Measurements from ENCODE around the gene ZNF398.
"Not testable (repeated sequence)": the region's sequence is repeated elsewhere in the genome, so short reads cannot be mapped to it uniquely, and the experiment has no call there.

ZNF398 gene, protein sequence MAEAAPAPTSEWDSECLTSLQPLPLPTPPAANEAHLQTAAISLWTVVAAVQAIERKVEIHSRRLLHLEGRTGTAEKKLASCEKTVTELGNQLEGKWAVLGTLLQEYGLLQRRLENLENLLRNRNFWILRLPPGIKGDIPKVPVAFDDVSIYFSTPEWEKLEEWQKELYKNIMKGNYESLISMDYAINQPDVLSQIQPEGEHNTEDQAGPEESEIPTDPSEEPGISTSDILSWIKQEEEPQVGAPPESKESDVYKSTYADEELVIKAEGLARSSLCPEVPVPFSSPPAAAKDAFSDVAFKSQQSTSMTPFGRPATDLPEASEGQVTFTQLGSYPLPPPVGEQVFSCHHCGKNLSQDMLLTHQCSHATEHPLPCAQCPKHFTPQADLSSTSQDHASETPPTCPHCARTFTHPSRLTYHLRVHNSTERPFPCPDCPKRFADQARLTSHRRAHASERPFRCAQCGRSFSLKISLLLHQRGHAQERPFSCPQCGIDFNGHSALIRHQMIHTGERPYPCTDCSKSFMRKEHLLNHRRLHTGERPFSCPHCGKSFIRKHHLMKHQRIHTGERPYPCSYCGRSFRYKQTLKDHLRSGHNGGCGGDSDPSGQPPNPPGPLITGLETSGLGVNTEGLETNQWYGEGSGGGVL

DNA sequence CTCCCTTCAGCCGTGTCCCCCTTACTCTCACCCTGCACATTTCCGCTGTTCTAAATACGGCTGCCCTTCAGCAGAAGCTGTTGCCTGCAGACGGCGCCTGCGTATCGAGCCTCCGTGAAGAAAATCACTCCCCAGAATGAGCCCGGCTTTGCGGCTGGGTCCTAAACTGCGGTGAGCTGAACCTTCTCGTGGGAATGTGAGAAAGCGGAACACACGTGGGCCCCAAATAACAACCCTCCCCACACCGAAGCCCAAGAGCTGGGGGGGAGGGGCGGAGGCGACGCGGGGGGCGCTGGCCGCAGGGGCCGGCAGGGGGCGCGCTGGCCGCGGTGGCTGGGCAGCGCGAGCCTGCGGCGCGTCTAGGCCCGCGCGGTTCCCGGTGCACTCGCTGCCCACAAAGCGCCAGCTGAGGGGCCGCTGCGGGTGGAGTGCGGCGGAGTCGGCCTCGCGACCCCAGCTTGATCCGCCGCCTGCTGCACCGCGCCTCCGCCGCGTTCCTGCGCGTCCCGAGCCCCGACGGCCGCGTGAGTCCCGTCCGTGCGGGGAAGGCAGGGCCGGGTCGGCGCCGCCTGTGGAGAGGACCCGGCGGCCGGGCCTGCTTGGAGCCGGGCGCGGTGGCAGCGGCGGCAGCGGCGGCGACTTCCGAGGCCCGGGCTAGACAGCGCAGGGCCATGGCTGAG lies at the start of gene ZNF398:
ZNF398 (plus strand) TSS at position 382 of the 680 bp plus-strand sequence; CDS start at position 672, 290 bp downstream.
- peak; percentile 61 to 74 (median 68) for DNase-seq

GRCh38 chr7:149099058-149099457 lies 48.2 kb upstream of the ZNF398 start:
- no peak for DNase-seq

DNA sequence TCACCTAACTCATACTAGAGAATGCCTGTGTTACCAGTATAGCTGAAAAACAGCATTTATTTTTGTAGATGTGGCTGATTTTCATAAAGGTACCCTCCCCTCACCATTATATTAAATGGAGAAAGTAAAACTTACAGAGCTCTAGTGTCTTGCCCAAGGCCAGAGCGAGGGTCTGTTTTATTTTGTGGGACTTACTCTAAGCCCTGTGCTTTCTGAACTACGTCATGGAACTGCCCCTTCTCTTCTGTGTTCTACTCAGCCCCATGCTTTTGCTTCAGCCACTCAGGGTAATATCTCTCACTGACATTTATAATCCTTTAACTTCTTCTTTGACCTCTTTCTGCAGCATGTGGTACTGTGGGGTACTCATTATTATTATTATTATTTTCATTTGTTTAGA lies 46.4 kb upstream of the ZNF398 start:
- DNase-seq, result no peak

DNA sequence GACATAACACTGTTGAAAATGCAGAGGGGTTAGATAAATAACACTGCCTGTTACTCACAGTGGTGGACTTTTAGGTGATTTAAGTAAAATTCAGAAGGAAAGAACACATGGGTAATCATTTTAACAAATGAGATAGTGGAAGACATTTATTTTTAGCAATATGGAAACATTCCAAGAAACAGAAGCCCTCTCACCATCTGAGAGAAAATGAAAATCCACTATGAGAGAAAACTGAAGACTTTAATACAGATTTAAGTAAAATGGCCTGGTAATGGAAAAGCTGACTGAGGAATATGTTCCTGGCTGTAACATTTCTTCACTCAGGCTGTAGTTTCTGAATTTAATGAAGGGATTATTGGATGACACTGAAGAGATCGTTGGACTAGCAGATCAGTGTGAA lies 44.6 kb upstream of the ZNF398 start:
- DNase-seq, result no peak

DNA sequence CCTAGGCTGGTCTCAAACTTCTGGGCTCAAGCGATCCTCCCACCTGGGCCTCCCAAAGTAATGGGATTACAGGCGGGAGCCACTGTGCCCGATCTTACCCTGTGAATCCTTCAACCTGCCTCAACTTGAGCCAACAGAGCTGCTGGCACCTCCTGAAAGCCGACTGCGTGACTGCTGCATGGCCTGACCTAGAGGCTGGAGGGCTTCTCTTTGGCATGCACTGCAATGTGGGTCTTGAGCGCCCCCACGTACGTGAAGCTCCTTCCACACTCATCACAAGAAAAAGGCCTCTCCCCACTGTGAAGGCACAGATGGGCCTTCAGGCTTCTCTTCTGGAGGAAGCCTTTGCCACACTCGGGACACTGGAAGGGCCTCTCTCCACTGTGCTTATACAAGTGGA lies 43.8 kb upstream of the ZNF398 start:
- no peak for DNase-seq

GRCh38 chr7:149104214-149104613 lies 43.0 kb upstream of the ZNF398 start:
- no peak for DNase-seq

GRCh38 chr7:149104749-149105148 lies 42.5 kb upstream of the ZNF398 start:
- no peak for DNase-seq

DNA sequence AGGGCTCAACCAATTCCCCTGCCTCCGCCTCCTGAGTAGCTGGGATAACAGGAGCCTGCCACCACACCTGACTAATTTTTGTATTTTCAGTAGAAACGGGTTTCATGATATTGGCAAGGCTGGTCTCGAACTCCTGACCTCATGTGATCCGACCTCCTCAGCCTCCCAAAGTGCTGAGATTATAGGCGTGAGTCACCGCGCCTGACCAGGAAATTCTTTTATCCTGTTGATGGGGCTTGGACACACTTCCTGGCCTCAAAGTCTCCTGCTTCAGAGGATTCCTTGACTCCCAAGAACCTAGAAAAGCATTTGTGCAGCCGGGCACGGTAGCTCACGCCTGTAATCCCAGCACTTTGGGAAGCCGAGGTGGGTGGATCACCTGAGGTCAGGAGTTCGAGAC lies 37.3 kb upstream of the ZNF398 start:
- no peak for DNase-seq

DNA sequence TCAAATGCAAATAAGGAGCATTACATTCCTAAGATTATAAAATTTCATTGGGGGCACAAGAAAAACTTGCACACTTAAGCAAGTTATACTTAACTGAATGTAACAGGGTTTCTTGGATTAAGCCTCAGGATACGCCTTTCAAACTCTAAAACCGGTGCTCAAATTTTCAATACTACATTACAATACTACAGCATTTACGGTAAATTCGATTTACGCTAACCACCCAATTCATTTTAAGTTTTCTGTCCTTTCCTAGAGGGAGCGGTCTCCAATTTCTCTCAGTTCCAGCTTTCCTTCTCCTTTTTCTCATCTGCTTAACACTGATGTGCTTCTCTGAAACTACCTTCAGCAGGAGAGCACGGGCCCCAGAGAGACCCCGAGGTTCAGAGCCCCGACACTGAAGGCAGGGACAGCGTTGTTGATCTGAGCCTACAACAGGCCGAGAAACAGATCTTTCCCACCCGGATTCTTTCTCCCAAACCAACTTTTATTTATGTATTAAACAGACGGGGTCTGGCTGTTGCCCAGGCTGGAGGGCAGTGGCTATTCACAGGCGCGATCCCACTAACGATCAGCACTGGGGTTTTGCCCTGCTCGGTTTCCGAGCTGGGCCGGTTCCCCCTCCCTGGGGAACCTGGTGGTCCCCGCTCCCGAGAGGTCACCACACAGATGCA lies 21.9 kb upstream of the ZNF398 start:
- no peak for DNase-seq

- DNase-seq, result peak; percentile 86 to 93 (median 90)
These were observed 21.2 kb upstream of the ZNF398 start, which contains the start of gene ZNF425 for GRCh38 chr7:149125863-149126661. Gene ZNF425 (minus strand): TSS chr7:149126324. CDS start chr7:149126213, 111 bp downstream.

GRCh38 chr7:149126662-149127266 lies 20.5 kb upstream of the ZNF398 start:
- DNase-seq, result peak in 3 of 4 experiments; percentile 31 to 35 (median 32)

DNA sequence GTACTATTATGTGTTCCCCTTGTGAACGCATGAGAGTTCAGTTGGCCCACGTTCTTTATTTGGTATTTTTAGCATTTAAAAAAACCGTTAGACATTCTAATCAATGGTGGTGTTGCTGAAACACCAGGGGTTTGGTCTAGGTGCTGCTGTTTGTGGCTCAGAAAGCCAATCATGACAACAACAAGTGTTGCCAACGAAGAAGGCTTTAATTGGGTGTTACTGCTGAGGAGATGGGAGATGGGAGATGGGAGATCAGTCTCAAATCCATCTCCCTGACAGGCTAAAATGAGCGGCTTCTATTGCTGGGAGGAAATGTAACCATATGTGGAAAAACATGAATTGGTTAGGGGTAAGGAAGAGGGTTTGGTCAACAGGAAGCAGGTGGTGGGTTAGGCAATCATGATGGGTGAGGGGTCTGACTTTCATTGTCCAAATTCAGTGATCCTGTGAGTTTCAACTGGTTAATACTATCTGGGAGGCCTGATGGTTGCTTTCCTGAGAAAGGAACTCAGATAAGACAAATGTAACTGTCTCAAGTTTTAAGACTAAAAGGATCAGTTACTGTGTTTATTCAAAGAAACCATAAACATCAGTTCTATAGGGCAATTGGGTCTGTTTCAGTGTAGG lies 16.6 kb upstream of the ZNF398 start:
- no peak for DNase-seq

- DNase-seq, result no peak
These were observed 14.1 kb upstream of the ZNF398 start for GRCh38 chr7:149133028-149133710.

DNA sequence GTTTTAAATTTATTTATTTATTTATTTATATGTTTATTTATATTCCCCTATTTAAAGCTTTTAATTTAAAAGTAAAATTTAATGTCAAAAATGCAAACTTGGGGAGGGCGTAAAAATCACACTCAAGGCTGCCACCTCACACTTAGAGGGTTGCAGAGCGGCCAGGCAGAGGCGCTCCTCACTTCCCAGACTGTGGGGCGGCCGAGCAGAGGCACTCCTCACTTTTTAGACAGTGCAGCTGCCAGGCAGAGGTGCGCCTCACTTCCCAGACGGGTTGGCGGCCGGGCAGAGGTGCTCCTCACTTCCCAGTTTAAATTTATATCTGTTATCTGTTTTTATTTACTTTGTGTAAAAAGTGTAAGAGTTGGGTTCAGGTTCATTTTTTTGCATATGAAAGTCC lies 11.1 kb upstream of the ZNF398 start:
- no peak for DNase-seq

GRCh38 chr7:149140831-149141230 lies 6.4 kb upstream of the ZNF398 start:
- DNase-seq, result no peak

- DNase-seq, result no peak
These were observed 5.4 kb upstream of the ZNF398 start for GRCh38 chr7:149141893-149142292.

DNA sequence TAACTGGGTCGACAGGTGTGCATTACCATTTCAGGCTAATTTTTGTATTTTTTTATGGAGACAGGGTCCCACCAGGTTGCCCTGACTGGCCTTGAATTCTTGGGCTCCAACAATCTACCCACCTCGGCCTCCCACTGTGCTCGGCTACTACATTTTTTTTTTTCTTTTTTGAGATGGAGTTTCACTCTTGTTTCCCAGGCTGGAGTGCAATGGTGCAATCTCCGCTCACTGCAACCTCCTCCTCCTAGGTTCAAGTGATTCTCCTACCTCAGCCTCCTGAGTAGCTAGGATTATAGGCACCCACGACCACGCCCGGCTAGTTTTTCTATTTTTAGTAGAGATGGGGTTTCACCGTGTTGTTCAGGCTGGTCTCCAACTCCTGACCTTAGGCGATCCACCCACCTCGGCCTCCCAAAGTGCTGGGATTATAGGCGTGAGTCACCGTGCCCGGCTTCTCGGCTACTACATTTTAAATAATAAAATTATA lies 2.8 kb upstream of the ZNF398 start:
- not testable (repeated sequence) for DNase-seq

DNA sequence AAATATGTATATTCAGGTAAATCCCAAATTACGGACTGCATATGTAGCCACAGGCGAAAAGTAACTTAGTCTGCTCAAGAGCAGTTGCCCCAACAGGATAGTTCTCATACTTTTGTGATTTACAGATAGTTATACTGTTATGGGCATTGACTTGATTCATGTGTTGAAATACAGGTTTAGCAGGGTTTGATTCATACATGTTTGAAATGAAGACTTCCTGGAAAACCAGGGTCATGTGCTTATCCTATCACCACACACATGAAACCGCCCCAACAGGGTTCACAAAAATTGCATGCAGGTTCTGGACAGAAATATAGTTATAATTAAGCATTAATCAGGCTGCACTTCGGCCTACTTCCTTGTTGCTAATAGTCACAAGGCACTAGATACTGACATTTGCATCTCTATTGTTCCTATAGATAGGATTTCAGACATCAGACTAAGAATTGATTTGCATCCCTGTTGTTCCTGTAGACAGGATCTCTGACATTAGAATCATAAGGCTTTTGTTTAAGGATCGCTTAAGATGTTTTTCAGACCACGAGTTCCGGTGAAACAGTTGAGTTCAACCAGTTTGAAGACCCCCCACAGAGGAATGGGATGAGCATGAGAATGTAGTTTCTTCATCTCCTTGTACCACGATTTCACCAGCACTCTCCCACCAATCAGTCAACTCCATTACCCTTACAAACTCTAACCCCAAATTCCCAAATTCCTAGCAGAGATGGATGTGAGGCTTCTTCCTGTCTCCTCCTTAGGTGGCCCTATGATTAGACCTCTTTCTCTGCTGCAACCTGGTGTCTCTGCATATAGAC lies 2.0 kb upstream of the ZNF398 start:
- no peak for DNase-seq

Measured in activated CD4-positive, CD25-positive, alpha-beta regulatory T cell (primary cell).